Measurements from ENCODE around the gene SEC14L3. TPM values are rescaled to one million over a fixed set of nuclear protein-coding genes. Genes with fewer than 3 reads are reported as not detected.
A peak's percentile ranks its signal among the peaks of the same experiment; 100 is the strongest.
"Not testable (repeated sequence)": the region's sequence is repeated elsewhere in the genome, so short reads cannot be mapped to it uniquely, and the experiment has no call there.

The SEC14L3 gene
- total RNA-seq, 2 experiments from 2014 or later: not detected

GRCh38 chr22:30451488-30451887, 20.3 kb downstream of the SEC14L3 start:
- not testable (repeated sequence) for DNase-seq; ATAC-seq; H3K27ac Mint-ChIP-seq; H3K9me3 Mint-ChIP-seq (ENCODE audit: low read depth); H3K36me3 Mint-ChIP-seq; H3K27me3 Mint-ChIP-seq; H3K4me1 Mint-ChIP-seq; H3K4me3 Mint-ChIP-seq
- CTCF ChIA-PET: interaction anchor here (0.6 kb wide), 1 partner anchor 97 kb away, joined by 3 read pairs; no protein-coding TSS in a partner anchor

GRCh38 chr22:30447656-30448055, 24.2 kb downstream of the SEC14L3 start:
- H3K4me1 Mint-ChIP-seq: peaks cover 19% of the 10 kb centered on the region
- DNase-seq (no peak), ATAC-seq (no peak)
- no peaks in the 10 kb centered on the region for H3K9me3 Mint-ChIP-seq (ENCODE audit: low read depth)
- CTCF ChIA-PET: no interaction called here
- H3K36me3 Mint-ChIP-seq: peaks cover 3% of the 10 kb centered on the region
- peaks cover 26% of the 10 kb centered on the region for H3K27me3 Mint-ChIP-seq
- H3K27ac Mint-ChIP-seq: no peak overlapping the region
- H3K4me3 Mint-ChIP-seq: no peak overlapping the region

GRCh38 chr22:30445438-30446145, 26.2 kb downstream of the SEC14L3 start:
- H3K27ac Mint-ChIP-seq: no peak overlapping the region
- H3K9me3 Mint-ChIP-seq (ENCODE audit: low read depth): peaks cover 3% of the 10 kb centered on the region
- ATAC-seq (no peak), DNase-seq (no peak)
- H3K27me3 Mint-ChIP-seq: peaks cover 35% of the 10 kb centered on the region
- CTCF ChIA-PET: interaction anchor here (0.6 to 4.0 kb wide), 11 partner anchors 8 to 847 kb away, joined by 3 to 52 read pairs (median 3); no protein-coding TSS in a partner anchor
- H3K4me3 Mint-ChIP-seq: no peak overlapping the region
- H3K4me1 Mint-ChIP-seq: peaks cover 32% of the 10 kb centered on the region
- peaks cover 6% of the 10 kb centered on the region for H3K36me3 Mint-ChIP-seq

GRCh38 chr22:30444632-30445437, 27.0 kb downstream of the SEC14L3 start:
- H3K4me1 Mint-ChIP-seq: peaks cover 32% of the 10 kb centered on the region
- H3K27ac Mint-ChIP-seq: peak overlapping the region; percentile 31
- peak; percentile 54 for ATAC-seq

GRCh38 chr22:30441088-30441487, 30.7 kb downstream of the SEC14L3 start:
- CTCF ChIA-PET: interaction anchor here (0.8 to 1.6 kb wide), 4 partner anchors 9 to 152 kb away, joined by 3 to 4 read pairs (median 3); partner anchors contain the start of gene CASTOR1
- Mint-ChIP-seq H3K36me3 (peaks cover 8% of the 10 kb centered on the region), H3K4me1 (peaks cover 33% of the 10 kb centered on the region), H3K9me3 (ENCODE audit: low read depth) (peaks cover 5% of the 10 kb centered on the region), H3K4me3 (no peak overlapping the region), H3K27ac (no peak overlapping the region), H3K27me3 (peaks cover 42% of the 10 kb centered on the region)
- ATAC-seq (no peak), DNase-seq (no peak)

More at GRCh38 chr22:30444632-30445437, 27.0 kb downstream of the SEC14L3 start:
- peaks cover 43% of the 10 kb centered on the region for H3K27me3 Mint-ChIP-seq
- H3K36me3 Mint-ChIP-seq: peaks cover 6% of the 10 kb centered on the region
- CTCF ChIA-PET: interaction anchor here (0.7 to 4.0 kb wide), 12 partner anchors 11 to 190 kb away, joined by 3 to 52 read pairs (median 3); partner anchors contain the start of gene TCN2
- peaks cover 3% of the 10 kb centered on the region for H3K9me3 Mint-ChIP-seq (ENCODE audit: low read depth)
- H3K4me3 Mint-ChIP-seq: no peak overlapping the region
- peak; percentile 78 for DNase-seq

GRCh38 chr22:30439836-30440235, 32.0 kb downstream of the SEC14L3 start:
- Mint-ChIP-seq H3K36me3 (peaks cover 17% of the 10 kb centered on the region), H3K4me1 (peaks cover 40% of the 10 kb centered on the region), H3K4me3 (no peak overlapping the region), H3K27ac (no peak overlapping the region), H3K9me3 (ENCODE audit: low read depth) (peaks cover 9% of the 10 kb centered on the region), H3K27me3 (peaks cover 36% of the 10 kb centered on the region)
- DNase-seq (no peak), ATAC-seq (no peak)
- CTCF ChIA-PET: interaction anchor here (8.5 kb wide), 1 partner anchor 15 kb away, joined by 71 read pairs; the partner anchor contains the start of gene MTFP1

- H3K9me3 Mint-ChIP-seq (ENCODE audit: low read depth): peaks cover 9% of the 10 kb centered on the region
- DNase-seq (no peak), ATAC-seq (no peak)
- H3K27ac Mint-ChIP-seq: no peak overlapping the region
- peaks cover 42% of the 10 kb centered on the region for H3K4me1 Mint-ChIP-seq
- H3K4me3 Mint-ChIP-seq: no peak overlapping the region
- peaks cover 20% of the 10 kb centered on the region for H3K36me3 Mint-ChIP-seq
- H3K27me3 Mint-ChIP-seq: peaks cover 36% of the 10 kb centered on the region
- CTCF ChIA-PET: interaction anchor here (8.5 kb wide), 1 partner anchor 14 kb away, joined by 71 read pairs; the partner anchor contains the start of gene MTFP1
These were observed 32.6 kb downstream of the SEC14L3 start for GRCh38 chr22:30439226-30439625.

GRCh38 chr22:30438559-30438958, 33.3 kb downstream of the SEC14L3 start:
- no peak for ATAC-seq
- H3K27ac Mint-ChIP-seq: no peak overlapping the region
- peaks cover 36% of the 10 kb centered on the region for H3K27me3 Mint-ChIP-seq
- H3K4me3 Mint-ChIP-seq: no peak overlapping the region
- H3K36me3 Mint-ChIP-seq: peaks cover 23% of the 10 kb centered on the region
- DNase-seq: no peak
- H3K4me1 Mint-ChIP-seq: peaks cover 44% of the 10 kb centered on the region
- CTCF ChIA-PET: interaction anchor here (8.5 kb wide), 1 partner anchor 13 kb away, joined by 71 read pairs; the partner anchor contains the start of gene MTFP1
- peaks cover 9% of the 10 kb centered on the region for H3K9me3 Mint-ChIP-seq (ENCODE audit: low read depth)

- peaks cover 27% of the 10 kb centered on the region for H3K4me1 Mint-ChIP-seq
- peaks cover 17% of the 10 kb centered on the region for H3K36me3 Mint-ChIP-seq
- DNase-seq: no peak
- CTCF ChIA-PET: interaction anchor here (1.0 to 8.5 kb wide), 4 partner anchors 11 to 48 kb away, joined by 3 to 71 read pairs (median 6); partner anchors contain the start of gene MTFP1
- H3K27ac Mint-ChIP-seq: peak overlapping the region; percentile 92
- H3K9me3 Mint-ChIP-seq (ENCODE audit: low read depth): peaks cover 6% of the 10 kb centered on the region
- no peak for ATAC-seq
- peaks cover 18% of the 10 kb centered on the region for H3K27me3 Mint-ChIP-seq
- H3K4me3 Mint-ChIP-seq: peak overlapping the region; percentile 79
These were observed 35.6 kb downstream of the SEC14L3 start for GRCh38 chr22:30436196-30436595.

GRCh38 chr22:30435674-30436126, 36.1 kb downstream of the SEC14L3 start:
- CTCF ChIA-PET: interaction anchor here (0.9 to 8.5 kb wide), 6 partner anchors 10 to 49 kb away, joined by 3 to 71 read pairs (median 5); partner anchors contain the start of gene MTFP1
- DNase-seq (peak; percentile 93), ATAC-seq (peak; percentile 93)

GRCh38 chr22:30434843-30435242, 37.0 kb downstream of the SEC14L3 start:
- Mint-ChIP-seq H3K9me3 (ENCODE audit: low read depth) (peaks cover 6% of the 10 kb centered on the region), H3K27ac (peak overlapping the region; percentile 92), H3K27me3 (peaks cover 6% of the 10 kb centered on the region), H3K4me3 (peak overlapping the region; percentile 79), H3K36me3 (peaks cover 20% of the 10 kb centered on the region), H3K4me1 (peaks cover 24% of the 10 kb centered on the region)
- DNase-seq (no peak), ATAC-seq (no peak)
- CTCF ChIA-PET: interaction anchor here (0.9 to 8.5 kb wide), 5 partner anchors 10 to 146 kb away, joined by 3 to 71 read pairs (median 3); partner anchors contain the start of genes CASTOR1 and MTFP1

More at GRCh38 chr22:30435674-30436126, 36.1 kb downstream of the SEC14L3 start:
- Mint-ChIP-seq H3K9me3 (ENCODE audit: low read depth) (peaks cover 6% of the 10 kb centered on the region), H3K27ac (peak overlapping the region; percentile 92), H3K4me1 (peaks cover 24% of the 10 kb centered on the region), H3K4me3 (peak overlapping the region; percentile 79), H3K27me3 (peaks cover 14% of the 10 kb centered on the region), H3K36me3 (peaks cover 17% of the 10 kb centered on the region)

GRCh38 chr22:30433773-30434172, 38.0 kb downstream of the SEC14L3 start:
- H3K9me3 Mint-ChIP-seq (ENCODE audit: low read depth): peaks cover 6% of the 10 kb centered on the region
- H3K36me3 Mint-ChIP-seq: peaks cover 20% of the 10 kb centered on the region
- no peak overlapping the region for H3K27ac Mint-ChIP-seq
- no peak for DNase-seq
- peaks cover 24% of the 10 kb centered on the region for H3K4me1 Mint-ChIP-seq
- no peak overlapping the region for H3K4me3 Mint-ChIP-seq
- H3K27me3 Mint-ChIP-seq: peaks cover 5% of the 10 kb centered on the region
- no peak for ATAC-seq
- CTCF ChIA-PET: interaction anchor here (1.1 to 8.5 kb wide), 3 partner anchors 9 to 41 kb away, joined by 3 to 71 read pairs (median 7); partner anchors contain the start of gene MTFP1

- Mint-ChIP-seq H3K36me3 (peaks cover 20% of the 10 kb centered on the region), H3K27ac (no peak overlapping the region), H3K4me3 (no peak overlapping the region), H3K27me3 (no peaks in the 10 kb centered on the region), H3K9me3 (ENCODE audit: low read depth) (peaks cover 6% of the 10 kb centered on the region), H3K4me1 (peaks cover 24% of the 10 kb centered on the region)
- CTCF ChIA-PET: interaction anchor here (1.1 to 8.5 kb wide), 3 partner anchors 8 to 41 kb away, joined by 3 to 71 read pairs (median 7); partner anchors contain the start of gene MTFP1
- ATAC-seq: no peak
- no peak for DNase-seq
These were observed 38.6 kb downstream of the SEC14L3 start for GRCh38 chr22:30433227-30433626.

Measured in activated CD8-positive, alpha-beta memory T cell treated with anti-CD3 and anti-CD28 coated beads, Interleukin-2, amount 10 ng/mL, durations not matched to agents 7 days and 5 days (primary cell).